Dedifferentiated amniotic fluid mesenchymal stem cell (primary cell): ENCODE results near the gene TRPM3.

Source experiments
- DNase-seq: peaks from one replicate; pipeline ENCODE4 v3.0.0-alpha.2; 2016; ENCODE audit errors: extremely low spot score

The TRPM3 gene

GRCh38 chr9:70948744-70949143 is 172.7 kb downstream of the TRPM3 start:
- DNase-seq = no peak

DNA sequence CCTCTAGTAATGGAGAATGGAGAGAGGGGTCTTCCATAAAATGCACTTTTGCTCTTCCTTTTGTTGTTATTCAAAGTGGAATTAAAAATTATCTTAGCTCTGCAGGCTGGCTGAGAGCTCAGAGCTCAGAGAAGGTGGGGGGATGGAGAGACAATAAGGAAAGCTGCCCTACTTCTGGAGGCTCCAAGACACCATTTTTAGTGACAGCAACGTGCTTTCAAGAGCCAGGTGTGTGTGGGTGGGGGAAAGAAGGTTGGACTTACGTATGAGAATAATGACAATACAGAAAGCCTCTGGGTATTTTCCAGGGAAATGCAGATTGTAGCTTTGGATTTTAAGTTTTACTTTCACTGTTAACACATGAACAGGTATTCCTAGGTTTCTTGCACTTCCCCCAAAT is 173.9 kb downstream of the TRPM3 start:
- DNase-seq = no peak

GRCh38 chr9:70947086-70947485 is 174.3 kb downstream of the TRPM3 start:
- DNase-seq = no peak

GRCh38 chr9:70945301-70945700 is 176.1 kb downstream of the TRPM3 start:
- DNase-seq = no peak

- no peak for DNase-seq
Measured at GRCh38 chr9:70941191-70941590, 180.2 kb downstream of the TRPM3 start.

- no peak for DNase-seq
Measured at GRCh38 chr9:70940605-70941004, 180.8 kb downstream of the TRPM3 start.

DNA sequence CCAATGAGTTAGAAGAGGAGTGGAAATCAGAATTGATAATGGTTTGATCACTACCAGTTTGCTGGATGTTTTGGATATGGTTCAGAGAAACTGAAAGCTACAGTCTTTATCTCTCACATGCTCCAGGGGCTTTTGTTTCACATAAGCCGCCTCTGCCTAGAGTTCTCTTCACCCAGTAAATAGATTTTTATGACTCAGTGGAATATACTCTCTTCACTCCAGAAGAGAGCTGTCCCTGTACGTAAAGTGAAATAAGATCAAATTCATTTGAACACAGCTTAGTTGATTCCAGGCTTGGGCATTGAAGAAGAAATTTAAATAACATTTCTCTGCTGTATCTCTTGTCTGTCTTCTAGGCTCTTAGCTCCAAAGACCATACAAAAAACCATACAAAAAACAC is 184.9 kb downstream of the TRPM3 start:
- no peak for DNase-seq

DNA sequence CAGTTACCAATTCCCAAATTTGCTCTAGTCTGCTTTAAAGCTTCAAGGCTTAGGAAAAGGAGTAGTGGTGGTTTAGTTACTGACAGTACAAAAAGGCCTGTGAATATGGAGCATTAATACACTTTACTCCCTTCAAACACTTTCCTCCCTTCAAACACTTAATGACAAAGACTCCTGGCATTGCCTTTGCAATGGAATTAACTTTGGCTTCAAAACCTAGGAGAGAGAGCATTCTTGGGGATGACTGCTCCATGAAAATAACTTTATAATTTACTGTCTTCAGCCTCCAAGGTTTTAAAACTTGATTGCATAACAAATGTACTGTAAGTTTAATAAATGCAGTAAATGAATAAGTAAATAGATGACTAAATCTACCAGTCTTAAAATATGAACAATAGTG is 185.6 kb downstream of the TRPM3 start:
- DNase-seq = no peak

- no peak for DNase-seq
Measured at GRCh38 chr9:70934642-70935041, 186.8 kb downstream of the TRPM3 start.

DNA sequence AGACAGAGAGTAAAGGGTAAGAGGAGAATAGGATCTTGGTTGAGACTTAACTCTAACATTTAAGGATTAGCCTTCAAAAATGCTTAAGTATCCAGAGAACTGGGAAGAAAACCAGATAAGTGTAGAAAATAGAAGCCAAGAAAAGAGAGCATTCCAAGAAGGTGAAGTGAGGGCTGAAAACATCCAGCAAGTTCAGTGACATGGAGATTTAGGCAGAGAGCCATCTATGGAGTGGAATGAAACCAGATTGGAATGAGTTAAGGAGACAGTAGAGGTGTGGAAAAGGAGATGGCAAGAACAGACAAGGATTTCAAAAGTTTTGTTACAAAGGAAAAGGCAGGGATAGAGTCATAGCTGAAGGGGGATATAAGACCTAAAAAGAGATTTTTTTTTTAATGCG is 188.1 kb downstream of the TRPM3 start:
- no peak for DNase-seq

DNA sequence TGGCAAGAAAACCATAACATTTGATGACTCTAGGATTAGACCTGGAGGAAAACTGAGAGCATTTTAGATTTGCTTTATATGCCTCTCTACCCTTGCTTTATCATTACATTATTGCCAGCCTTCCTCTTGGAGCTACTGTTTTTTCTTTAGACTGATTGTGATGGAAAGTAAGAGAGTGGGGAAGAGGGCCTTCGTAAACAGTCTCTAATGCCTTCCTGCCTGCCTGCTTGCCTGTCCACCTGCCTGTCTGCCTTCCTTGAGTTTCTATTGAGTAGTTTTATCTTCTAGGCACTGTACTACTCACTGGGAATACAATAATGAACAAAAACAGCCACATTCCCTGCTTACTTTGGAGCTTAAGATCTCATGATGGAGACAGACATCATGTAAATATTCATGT is 189.3 kb downstream of the TRPM3 start:
- DNase-seq = no peak

GRCh38 chr9:70927530-70927929 is 193.9 kb downstream of the TRPM3 start:
- DNase-seq = no peak

DNA sequence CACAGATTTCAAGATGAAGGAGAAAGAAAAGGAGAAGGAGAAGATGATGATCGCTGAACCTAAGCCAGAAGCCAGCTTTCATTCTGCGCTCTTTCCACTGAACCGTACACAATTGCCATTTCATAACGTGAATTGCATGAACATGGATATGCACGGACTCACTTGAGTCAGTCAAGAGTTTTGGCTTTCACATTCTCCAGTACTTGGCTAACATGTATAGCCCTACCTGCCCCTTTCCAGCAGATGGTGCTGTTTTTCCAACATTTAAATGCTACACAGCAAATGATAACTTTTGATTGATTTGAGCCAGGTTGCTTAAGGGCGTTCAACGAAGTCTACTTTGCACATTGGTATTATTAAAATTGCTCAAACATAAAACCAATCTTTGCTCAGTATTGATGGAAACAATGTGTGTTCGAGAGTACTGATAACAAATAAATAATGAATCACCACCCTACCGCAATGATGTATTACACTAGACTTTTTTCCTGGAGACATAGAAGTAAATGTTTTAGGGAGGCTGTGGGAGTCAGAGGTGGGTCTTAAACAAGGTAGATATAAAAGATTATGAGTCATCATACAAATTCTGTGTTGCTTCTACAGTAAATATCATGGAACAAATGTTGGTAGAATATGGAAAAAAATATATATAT is 196.4 kb downstream of the TRPM3 start:
- peak; percentile 93 for DNase-seq

DNA sequence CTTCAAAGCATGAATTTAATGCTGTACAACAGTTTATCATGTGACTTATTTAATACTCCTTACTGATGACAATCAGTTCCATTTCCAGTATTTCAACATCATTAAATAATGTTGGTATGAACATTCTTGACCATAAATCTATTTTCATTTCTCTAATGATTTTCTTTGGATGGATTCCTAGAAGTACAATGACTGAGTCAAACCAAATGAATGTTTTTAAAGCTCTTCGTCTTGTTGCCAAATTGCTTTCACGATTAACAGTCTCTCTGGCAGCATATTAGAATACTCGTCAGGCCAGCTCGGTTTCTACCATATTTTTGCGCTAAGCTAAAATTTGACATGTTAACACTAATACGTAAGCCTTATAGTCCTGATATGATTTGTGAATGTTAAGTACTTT is 197.0 kb downstream of the TRPM3 start:
- peak; percentile 75 for DNase-seq

- no peak for DNase-seq
Measured at GRCh38 chr9:70923961-70924360, 197.5 kb downstream of the TRPM3 start.

GRCh38 chr9:70921136-70921535 is 200.3 kb downstream of the TRPM3 start:
- peak; percentile 51 for DNase-seq

DNA sequence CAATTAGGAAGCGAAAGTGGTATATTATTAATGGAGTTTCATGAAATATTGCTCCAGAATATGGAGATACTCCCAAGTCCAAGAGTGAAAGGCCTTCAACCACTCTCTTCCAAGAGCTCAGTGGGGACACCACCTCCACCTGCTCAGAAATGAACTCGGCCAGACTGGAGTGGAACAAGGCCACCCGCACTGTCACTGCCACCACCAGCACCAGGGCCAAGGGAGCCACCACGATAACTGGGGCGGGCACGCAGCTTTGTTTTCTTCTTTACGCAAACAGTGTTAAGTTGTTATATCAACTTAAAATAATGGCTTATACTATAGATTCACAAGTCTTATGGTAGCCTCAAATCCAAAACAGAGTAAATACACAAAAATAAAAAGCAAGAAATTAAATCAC is 204.1 kb downstream of the TRPM3 start:
- no peak for DNase-seq

GRCh38 chr9:70911791-70912190 is 209.6 kb downstream of the TRPM3 start:
- DNase-seq = no peak

GRCh38 chr9:70910598-70910997 is 210.8 kb downstream of the TRPM3 start:
- no peak for DNase-seq

GRCh38 chr9:70902692-70903131 is 218.7 kb downstream of the TRPM3 start:
- DNase-seq = peak; percentile 90

- no peak for DNase-seq
Measured at GRCh38 chr9:70902171-70902570, 219.2 kb downstream of the TRPM3 start.

DNA sequence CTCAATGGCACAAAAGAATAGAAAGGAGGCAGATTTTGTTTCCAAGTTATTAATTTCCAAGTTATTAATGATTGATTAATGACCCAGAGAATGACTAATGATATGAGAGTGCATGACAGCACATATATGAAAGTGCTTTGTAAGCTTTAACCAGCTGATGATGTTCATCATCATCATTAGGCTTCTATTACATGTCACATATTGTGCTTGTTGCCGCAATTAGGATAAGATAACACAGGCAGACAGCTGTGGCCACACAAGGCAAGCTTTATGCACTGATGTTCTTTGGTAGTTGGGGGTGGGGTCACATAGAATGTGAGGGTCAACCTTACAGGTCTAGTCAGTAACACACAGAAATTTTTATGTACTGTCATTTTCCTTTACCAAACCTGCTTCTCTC is 219.7 kb downstream of the TRPM3 start:
- no peak for DNase-seq

GRCh38 chr9:70901013-70901412 is 220.4 kb downstream of the TRPM3 start:
- no peak for DNase-seq

- no peak for DNase-seq
Measured at GRCh38 chr9:70893580-70894122, 227.8 kb downstream of the TRPM3 start.
